A549 (cell line): ENCODE results near the gene MAP3K13. TPM values are rescaled to one million over a fixed set of nuclear protein-coding genes. Genes with fewer than 3 reads are reported as not detected.

Experiments
- ATAC-seq, 2 experiments: fragments of 200-7000 bp in 1 of 2; fragments of >200 bp in 1 of 2; cut with Nextera tagmentation in 1 of 2; cut with Tn5 transposase in 1 of 2; 3 replicates each; pipeline versions ENCODE4 v1.8.0 to v1.9.1; 2018 to 2020; ENCODE audit warnings: mild to moderate bottlenecking in 1 of 2, moderate library complexity in 1 of 2
- CTCF ChIA-PET: fragments of 300-600 bp; sonication (Branson Sonifier 250); formaldehyde crosslinking; extraction: SDS; loops from one replicate; lab custom pipeline; 2021; ENCODE audit warnings: antibody characterized with exemption, inconsistent platforms; lab: Yijun Ruan, JAX
- POLR2A ChIA-PET: fragments of 350-600 bp; formaldehyde crosslinking; extraction: SDS; loops from one replicate; lab custom pipeline; 2021; ENCODE audit warnings: antibody characterized with exemption, inconsistent platforms; lab: Yijun Ruan, JAX
- DNase-seq, 2 experiments: peaks; one replicate each; pipeline versions ENCODE4 v3.0.0 to v3.0.0-alpha.2; 2011 to 2016; ENCODE audit warnings: low read depth in 1 of 2, low spot score in 1 of 2
- FAIRE-seq: peaks from 2 replicates; lab custom pipeline; 2011; peaks lifted over from hg19 to GRCh38; lab: Jason Lieb, UNC
- H3K27ac ChIP-seq, 2 experiments: fragments of >200 bp; sonication (Bioruptor Twin); formaldehyde crosslinking; 3 replicates each; pipeline ENCODE4 v1.5.1; 2016 to 2017
- H3K4me1 ChIP-seq: fragments of >200 bp; sonication (Bioruptor Twin); formaldehyde crosslinking; 3 replicates; pipeline ENCODE4 v1.6.1; 2016
- H3K4me2 ChIP-seq: fragments of >200 bp; sonication (Bioruptor Twin); formaldehyde crosslinking; 3 replicates; pipeline ENCODE4 v1.6.1; 2016
- H3K4me3 ChIP-seq: fragments of >200 bp; sonication (Bioruptor Twin); formaldehyde crosslinking; 3 replicates; pipeline ENCODE4 v1.5.1; 2016
- H3K9me3 ChIP-seq: fragments of >200 bp; sonication (Bioruptor Twin); formaldehyde crosslinking; 3 replicates; pipeline ENCODE4 v1.6.1; 2016
- ATOH8 ChIP-seq: fragments of 250-450 bp; sonication (Bioruptor Pico); IDR thresholded peaks from 2 replicates; pipeline ENCODE4 v1.5.0; 2020; ENCODE audit warnings: low read depth, mild to moderate bottlenecking, moderate library complexity
- CBX2 ChIP-seq: fragments of 200-600 bp; sonication (generic); IDR thresholded peaks from 2 replicates; pipeline ENCODE4 v1.6.1; 2016; ENCODE audit warnings: low read depth, mild to moderate bottlenecking, borderline replicate concordance
- CHD4 ChIP-seq: fragments of 200-600 bp; sonication (generic); IDR thresholded peaks from 2 replicates; pipeline ENCODE4 v1.6.1; 2016; ENCODE audit warnings: antibody characterized with exemption, mild to moderate bottlenecking, borderline replicate concordance
- FOSB ChIP-seq: fragments of 250-450 bp; sonication (Bioruptor Pico); IDR thresholded peaks from 2 replicates; pipeline ENCODE4 v1.5.0; 2020; ENCODE audit warnings: mild to moderate bottlenecking, moderate library complexity
- FOSL2 ChIP-seq, 2 experiments: fragments of 450-650 bp in 1 of 2; fragments of >200 bp in 1 of 2; sonication (Bioruptor Twin) in 1 of 2; formaldehyde crosslinking; IDR thresholded peaks; 2 replicates each; pipeline versions ENCODE4 v1.5.0 to v1.6.1; 2016 to 2020; ENCODE audit warnings: mild to moderate bottlenecking in 1 of 2, moderate library complexity in 1 of 2
- FOXS1 ChIP-seq: fragments of 250-450 bp; sonication (Bioruptor Pico); IDR thresholded peaks from 2 replicates; pipeline ENCODE4 v1.5.0; 2020; ENCODE audit warnings: mild to moderate bottlenecking, moderate library complexity
- HOXB5 ChIP-seq: fragments of 250-450 bp; sonication (Bioruptor Pico); IDR thresholded peaks from 2 replicates; pipeline ENCODE4 v1.5.0; 2020; ENCODE audit warnings: mild to moderate bottlenecking, moderate library complexity
- JUN ChIP-seq, 2 experiments: fragments of >200 bp; sonication (Bioruptor Twin); formaldehyde crosslinking; IDR thresholded peaks; 2 replicates in 1 of 2; 3 replicates in 1 of 2; pipeline ENCODE4 v1.6.1; 2016 to 2017
- KDM5A ChIP-seq: fragments of 200-600 bp; sonication (generic); IDR thresholded peaks from 2 replicates; pipeline ENCODE4 v1.6.1; 2016; ENCODE audit warnings: antibody characterized with exemption, mild to moderate bottlenecking
- MAFK ChIP-seq: fragments of 450-650 bp; IDR thresholded peaks from 2 replicates; pipeline ENCODE4 v1.6.1; 2014; ENCODE audit not compliant: partially characterized antibody
- MAZ ChIP-seq: fragments of 150-350 bp; IDR thresholded peaks from 2 replicates; pipeline ENCODE4 v1.6.1; 2014; ENCODE audit warnings: antibody characterized with exemption, low read depth, low read length, borderline replicate concordance
- MYC ChIP-seq: IDR thresholded peaks from 2 replicates; pipeline ENCODE4 v1.6.1; 2012; ENCODE audit warnings: mild to moderate bottlenecking, inconsistent platforms, low read length, improper control_type of control experiment, borderline replicate concordance
- NFE2L2 ChIP-seq: fragments of 150-350 bp; conservative IDR thresholded peaks from 2 replicates; pipeline ENCODE4 v1.6.1; 2014; ENCODE audit warnings: low read length
- POLR2AphosphoS2 ChIP-seq: conservative IDR thresholded peaks from 2 replicates; pipeline ENCODE4 v1.6.1; 2012; ENCODE audit warnings: low read length, improper control_type of control experiment, inconsistent platforms
- RARB ChIP-seq: fragments of 250-450 bp; sonication (Bioruptor Pico); IDR thresholded peaks from 2 replicates; pipeline ENCODE4 v1.8.0; 2021; ENCODE audit warnings: mild to moderate bottlenecking, moderate library complexity
- RFX5 ChIP-seq: fragments of 450-650 bp; IDR thresholded peaks from 2 replicates; pipeline ENCODE4 v1.7.1; 2014; ENCODE audit warnings: antibody characterized with exemption, mild to moderate bottlenecking, moderate library complexity
- USF2 ChIP-seq: fragments of 450-650 bp; IDR thresholded peaks from 2 replicates; pipeline ENCODE4 v1.6.1; 2014; ENCODE audit warnings: antibody characterized with exemption
- ZC3H11A ChIP-seq: fragments of 450-650 bp; IDR thresholded peaks from 2 replicates; pipeline ENCODE4 v1.6.1; 2014; ENCODE audit warnings: antibody characterized with exemption, mild to moderate bottlenecking
- WGBS: methylation state at CpG from one replicate; pipeline ENCODE4 v1.1.6; 2017; ENCODE audit errors: missing lambda C conversion rate; 5-methylcytosine and 5-hydroxymethylcytosine counted together
- polyA plus RNA-seq, 4 experiments: library from polyadenylated mRNA; depleted of rRNA in 3 of 4; stranded (reverse); fragments of >200 nt; fragmentation: RNase III in 1 of 4; extraction: RNeasy Plus Mini Kit Qiagen cat#74134 plus additional on column Dnase treatment in 1 of 4; gene quantifications; 2 replicates in 3 of 4; 3 replicates in 1 of 4; pipeline ENCODE4 v1.2.3, GENCODE V29; 2011 to 2017

Gene MAP3K13
- polyA plus RNA-seq, 2 of the 4 experiments (the other 2 are of a cell fraction), result 15.8 to 23.2 TPM

DNA sequence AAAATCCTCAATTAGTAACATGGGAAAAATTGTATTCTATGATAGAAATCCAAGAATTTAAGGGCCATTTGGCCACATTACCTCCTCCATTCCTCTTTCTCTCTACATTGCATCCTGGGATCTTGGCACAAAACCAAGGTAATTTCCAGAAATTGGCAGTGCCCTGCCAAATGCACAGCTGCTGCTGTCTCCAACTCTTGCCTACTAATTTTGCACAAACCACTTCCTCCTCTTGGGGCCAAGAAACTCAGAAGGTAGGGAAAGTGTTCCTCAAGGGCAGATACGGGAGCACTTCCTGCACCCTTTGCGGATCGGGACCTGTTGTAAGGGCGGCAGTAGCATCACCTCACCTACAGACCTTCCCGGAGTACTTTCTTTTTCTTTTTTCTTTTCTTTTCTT lies 57.8 kb downstream of the MAP3K13 start:
- ATAC-seq (no peak), DNase-seq (peak in 1 of 2 experiments; percentile 7), FAIRE-seq (no peak)
- Histone ChIP-seq H3K4me2 (peak overlapping the region; percentile 21; the same call in 1 of the 3 replicates), H3K4me3 (no peak overlapping the region), H3K4me1 (peaks cover 19% of the 10 kb centered on the region), H3K27ac (no peak overlapping the region), H3K9me3 (no peaks in the 10 kb centered on the region)
- ChIA-PET CTCF (no interaction called here), POLR2A (no interaction called here)
- TF ChIP-seq USF2 (no peak), MAFK (no peak), MAZ (no peak), RARB (no peak), ATOH8 (CRISPR knock-in tag) (no peak), FOSB (CRISPR knock-in tag) (no peak), RFX5 (no peak), KDM5A (no peak), CBX2 (no peak), CHD4 (no peak)
- 96% methylated on average over 5 of the region's 5 CpGs for WGBS

GRCh38 chr3:185421577-185422232 lies 58.8 kb downstream of the MAP3K13 start:
- TF ChIP-seq ZC3H11A, result no peak
- DNase-seq (no peak), FAIRE-seq (no peak), ATAC-seq (no peak)
- ChIA-PET POLR2A (no interaction called here), CTCF (no interaction called here)
- 98% methylated on average over 6 of the region's 6 CpGs for WGBS
- Histone ChIP-seq H3K9me3 (no peaks in the 10 kb centered on the region), H3K4me1 (peaks cover 19% of the 10 kb centered on the region), H3K27ac (no peak overlapping the region), H3K4me2 (no peak overlapping the region), H3K4me3 (no peak overlapping the region)

- ATAC-seq (no peak), FAIRE-seq (no peak), DNase-seq (no peak)
- TF ChIP-seq HOXB5 (CRISPR knock-in tag), result no peak
- TF ChIP-seq CHD4, result no peak
- no peak for TF ChIP-seq JUN (IDR thresholded peaks at IDR 0.05)
- TF ChIP-seq POLR2AphosphoS2, result no peak
- Histone ChIP-seq H3K27ac (peak overlapping the region; percentile 59 to 72; a peak in 5 of 6 replicates), H3K4me1 (peaks cover 19% of the 10 kb centered on the region), H3K9me3 (no peaks in the 10 kb centered on the region), H3K4me3 (no peak overlapping the region), H3K4me2 (peak overlapping the region; percentile 38)
- WGBS, result 93% methylated on average over 4 of the region's 4 CpGs
- POLR2A ChIA-PET, result no interaction called here
- CTCF ChIA-PET, result no interaction called here
Measured at GRCh38 chr3:185422677-185423076, 59.7 kb downstream of the MAP3K13 start.

DNA sequence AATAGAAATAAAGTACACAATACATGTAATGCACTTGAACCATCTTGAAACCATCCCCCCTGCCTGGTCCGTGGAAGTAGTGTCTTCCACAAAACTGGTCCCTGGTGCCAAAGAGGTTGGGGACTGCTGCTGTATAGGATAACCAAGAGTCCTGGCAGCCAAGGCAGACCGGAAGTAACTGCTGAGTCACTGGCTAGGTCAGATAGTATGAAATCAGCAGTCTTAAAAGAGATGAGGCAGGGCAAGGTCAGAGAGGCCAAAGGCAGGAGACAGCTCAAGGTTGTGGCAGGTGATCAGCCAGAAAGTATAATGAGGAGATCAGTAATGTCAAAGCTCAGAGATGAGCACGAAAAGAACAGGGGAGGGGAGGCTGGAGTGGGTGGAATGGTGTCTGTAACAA lies 60.2 kb downstream of the MAP3K13 start:
- H3K4me1 ChIP-seq, result peaks cover 19% of the 10 kb centered on the region
- TF ChIP-seq MAFK (peak; percentile 86), MYC (no peak), FOXS1 (no peak), NFE2L2 (peak; percentile 79), FOSL2 (IDR thresholded peaks at IDR 0.05) (no peak), FOSL2 (CRISPR knock-in tag; IDR thresholded peaks at IDR 0.05) (0 out of 2 replicates have a peak, but pooled peaks have one; percentile 21)
- ATAC-seq (peak; percentile 43 to 76; a peak in 3 of 6 replicates), FAIRE-seq (no peak), DNase-seq (peak; percentile 3 to 36)
- no peaks in the 10 kb centered on the region for H3K9me3 ChIP-seq
- ChIA-PET POLR2A (no interaction called here), CTCF (no interaction called here)
- WGBS, result 32% methylated on average over 3 of the region's 3 CpGs
- H3K4me3 ChIP-seq, result no peak overlapping the region
- H3K4me2 ChIP-seq, result peak overlapping the region; percentile 38
- H3K27ac ChIP-seq, result peak overlapping the region; percentile 59 to 72
